Measurements from ENCODE around the gene SIRT5. TPM values are rescaled to one million over a fixed set of nuclear protein-coding genes. Genes with fewer than 3 reads are reported as not detected.
A peak's percentile ranks its signal among the peaks of the same experiment; 100 is the strongest.

Gene SIRT5
- total RNA-seq, 4 donors from 2014 or later = 7.5 to 13.3 (median 11.7) TPM

DNA sequence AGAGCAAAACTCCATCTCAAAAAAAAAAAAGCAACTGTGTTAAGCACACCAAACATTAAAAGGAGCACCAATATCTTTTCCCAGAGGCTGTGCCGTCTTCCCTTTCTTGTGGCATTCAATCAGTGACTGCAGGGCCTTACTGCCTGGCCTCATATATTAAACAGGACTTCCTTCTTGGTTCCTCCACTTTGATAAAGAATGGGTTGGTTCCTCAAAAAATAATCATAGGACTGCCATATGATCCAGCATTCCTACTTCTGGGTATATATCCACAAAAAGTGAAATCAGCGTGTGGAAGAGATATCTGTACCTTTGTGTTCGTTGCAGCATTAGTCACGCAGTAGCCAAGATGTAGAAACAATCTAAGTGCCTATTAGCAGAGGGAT, 46.7 kb upstream of the SIRT5 start:
- H3K4me1 ChIP-seq = peaks cover 0 to 13% (median 6%) of the 10 kb centered on the region in 4 donors
- peak overlapping the region in 2 of 4 donors; percentile 57 to 79 for H3K27ac ChIP-seq
- no peak for DNase-seq (ENCODE audit: low spot score in 2 of 2)
- no peaks in the 10 kb centered on the region for H3K27me3 ChIP-seq
- no peaks in the 10 kb centered on the region for H3K36me3 ChIP-seq
- TF ChIP-seq EP300 (IDR thresholded peaks at IDR 0.05) = peak; percentile 20 to 50
- TF ChIP-seq, protein P1, sequence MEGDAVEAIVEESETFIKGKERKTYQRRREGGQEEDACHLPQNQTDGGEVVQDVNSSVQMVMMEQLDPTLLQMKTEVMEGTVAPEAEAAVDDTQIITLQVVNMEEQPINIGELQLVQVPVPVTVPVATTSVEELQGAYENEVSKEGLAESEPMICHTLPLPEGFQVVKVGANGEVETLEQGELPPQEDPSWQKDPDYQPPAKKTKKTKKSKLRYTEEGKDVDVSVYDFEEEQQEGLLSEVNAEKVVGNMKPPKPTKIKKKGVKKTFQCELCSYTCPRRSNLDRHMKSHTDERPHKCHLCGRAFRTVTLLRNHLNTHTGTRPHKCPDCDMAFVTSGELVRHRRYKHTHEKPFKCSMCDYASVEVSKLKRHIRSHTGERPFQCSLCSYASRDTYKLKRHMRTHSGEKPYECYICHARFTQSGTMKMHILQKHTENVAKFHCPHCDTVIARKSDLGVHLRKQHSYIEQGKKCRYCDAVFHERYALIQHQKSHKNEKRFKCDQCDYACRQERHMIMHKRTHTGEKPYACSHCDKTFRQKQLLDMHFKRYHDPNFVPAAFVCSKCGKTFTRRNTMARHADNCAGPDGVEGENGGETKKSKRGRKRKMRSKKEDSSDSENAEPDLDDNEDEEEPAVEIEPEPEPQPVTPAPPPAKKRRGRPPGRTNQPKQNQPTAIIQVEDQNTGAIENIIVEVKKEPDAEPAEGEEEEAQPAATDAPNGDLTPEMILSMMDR (IDR thresholded peaks at IDR 0.05) = no peak
- 86% methylated on average over 4 of the region's 4 CpGs for WGBS, 2 donors
- H3K4me3 ChIP-seq = no peak overlapping the region
- H3K9me3 ChIP-seq = no peaks in the 10 kb centered on the region

DNA sequence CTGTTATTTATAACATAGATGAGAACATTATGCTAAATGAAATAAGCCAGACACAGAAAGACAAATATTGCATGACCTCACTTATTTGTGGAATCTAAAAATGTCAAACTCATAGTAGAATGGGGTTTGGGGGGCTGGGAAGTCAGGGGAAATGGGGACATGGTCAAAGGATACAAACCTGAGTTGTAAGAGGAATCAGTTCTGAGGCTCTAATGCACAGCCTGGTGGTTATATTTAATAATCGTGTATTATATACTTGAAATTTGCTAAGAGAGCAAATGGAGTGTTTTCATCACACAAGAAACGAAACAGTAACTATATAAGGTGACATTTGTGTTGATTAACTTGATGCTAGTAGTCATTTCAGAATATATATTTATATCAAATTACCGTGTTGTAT, 46.2 kb upstream of the SIRT5 start:
- Histone ChIP-seq H3K27me3 (no peaks in the 10 kb centered on the region), H3K27ac (no peak overlapping the region), H3K4me1 (peaks cover 0 to 13% (median 6%) of the 10 kb centered on the region in 4 donors), H3K36me3 (no peaks in the 10 kb centered on the region), H3K9me3 (no peaks in the 10 kb centered on the region), H3K4me3 (no peak overlapping the region)
- 62 to 63% methylated on average over 3 of the region's 3 CpGs for WGBS, 2 donors
- TF ChIP-seq, protein P1 (IDR thresholded peaks at IDR 0.05) = peak in 1 of 5 experiments; percentile 22
- no peak for TF ChIP-seq POLR2A (IDR thresholded peaks at IDR 0.05)
- DNase-seq (ENCODE audit: low spot score in 2 of 2) = no peak

DNA sequence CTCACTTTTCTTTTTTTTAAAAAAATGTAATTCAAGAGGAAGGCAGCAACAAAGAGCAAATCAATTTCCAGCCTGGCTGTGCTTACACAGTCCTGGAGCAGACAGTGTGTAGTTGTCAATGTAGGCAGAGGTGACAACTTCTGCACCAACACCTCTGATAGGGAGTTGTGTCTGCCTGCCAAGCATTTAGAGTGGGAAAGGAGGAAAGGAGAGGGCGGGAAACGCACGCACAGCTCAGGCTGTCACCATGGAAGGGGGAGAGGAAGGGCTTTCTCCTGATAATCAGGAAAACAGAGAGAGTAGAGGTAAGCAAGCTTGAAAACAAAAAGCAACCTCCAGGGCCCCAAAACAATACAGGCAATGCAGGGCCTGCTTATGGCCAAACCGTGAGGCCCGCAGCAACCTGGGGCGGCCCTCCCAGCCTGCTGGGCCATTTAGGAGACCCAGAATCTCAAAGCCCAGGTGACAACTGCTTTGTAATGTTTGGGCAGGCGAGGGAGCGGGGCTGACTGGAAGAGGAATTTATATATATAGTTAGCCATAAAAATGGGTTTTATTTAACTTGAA, 45.5 kb upstream of the SIRT5 start:
- Histone ChIP-seq H3K36me3 (no peaks in the 10 kb centered on the region), H3K9me3 (no peaks in the 10 kb centered on the region), H3K4me3 (no peak overlapping the region), H3K27ac (no peak overlapping the region), H3K27me3 (no peaks in the 10 kb centered on the region), H3K4me1 (peaks cover 0 to 13% (median 6%) of the 10 kb centered on the region in 4 donors)
- TF ChIP-seq EP300 (IDR thresholded peaks at IDR 0.05) = no peak
- TF ChIP-seq POLR2A (IDR thresholded peaks at IDR 0.05) = no peak
- TF ChIP-seq, protein P1 (IDR thresholded peaks at IDR 0.05) = no peak
- 84 to 89% methylated on average over 7 of the region's 8 CpGs for WGBS, 2 donors
- DNase-seq (ENCODE audit: low spot score in 2 of 2) = no peak

DNA sequence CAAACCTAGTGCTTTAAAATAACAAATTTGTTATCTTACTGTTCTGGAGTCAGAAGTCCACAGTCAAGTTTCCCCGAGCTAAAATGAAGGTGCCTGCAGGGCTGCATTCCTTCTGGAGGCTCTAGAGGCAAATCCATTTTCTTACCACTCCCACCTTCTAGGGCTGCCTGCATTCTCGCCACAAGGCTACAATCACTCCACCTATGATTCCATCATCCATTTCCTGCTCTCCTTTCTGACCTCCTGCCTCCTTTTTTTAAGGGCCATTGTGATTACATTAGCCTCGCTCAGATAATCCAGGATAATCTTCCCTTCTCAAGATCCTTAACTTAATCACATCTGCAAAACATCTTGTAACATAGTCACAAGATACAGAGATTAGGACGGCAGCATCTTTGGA, 42.4 kb upstream of the SIRT5 start:
- DNase-seq (ENCODE audit: low spot score in 2 of 2) = no peak
- H3K4me1 ChIP-seq = peaks cover 0 to 5% (median 1%) of the 10 kb centered on the region in 4 donors
- no peaks in the 10 kb centered on the region for H3K9me3 ChIP-seq
- no peak overlapping the region for H3K4me3 ChIP-seq
- WGBS, 2 donors = 59 to 75% methylated on average over 4 of the region's 4 CpGs
- H3K27me3 ChIP-seq = no peaks in the 10 kb centered on the region
- no peaks in the 10 kb centered on the region for H3K36me3 ChIP-seq
- TF ChIP-seq EP300 (IDR thresholded peaks at IDR 0.05) (no peak), POLR2A (IDR thresholded peaks at IDR 0.05) (no peak)
- TF ChIP-seq, protein P1 (IDR thresholded peaks at IDR 0.05) = no peak
- H3K27ac ChIP-seq = no peak overlapping the region

DNA sequence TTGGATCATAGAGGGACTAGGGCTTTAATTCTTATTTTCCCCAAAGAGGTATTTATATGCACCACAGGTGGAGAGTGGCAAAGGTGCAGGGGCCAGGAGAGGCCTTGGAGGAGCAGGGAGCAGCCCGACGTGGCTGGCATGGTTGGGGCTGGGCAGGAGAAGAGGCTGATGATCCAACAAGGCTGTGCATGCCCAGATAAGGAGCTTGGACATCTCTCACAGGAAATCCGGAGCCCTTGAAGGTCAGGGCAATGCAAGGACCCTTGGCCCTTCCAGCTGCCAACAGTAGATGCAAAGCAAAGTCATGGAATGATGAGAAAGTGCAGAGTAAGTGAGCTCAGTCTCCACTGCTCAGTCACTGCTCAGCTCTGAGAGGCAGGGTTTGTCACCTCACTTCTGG, 39.9 kb upstream of the SIRT5 start:
- DNase-seq (ENCODE audit: low spot score in 2 of 2) = no peak
- Histone ChIP-seq H3K4me3 (no peak overlapping the region), H3K9me3 (no peaks in the 10 kb centered on the region), H3K36me3 (no peaks in the 10 kb centered on the region), H3K27me3 (no peaks in the 10 kb centered on the region), H3K4me1 (no peaks in the 10 kb centered on the region), H3K27ac (no peak overlapping the region)
- TF ChIP-seq POLR2A (IDR thresholded peaks at IDR 0.05) (no peak), EP300 (IDR thresholded peaks at IDR 0.05) (no peak)
- TF ChIP-seq, protein P1 (IDR thresholded peaks at IDR 0.05) = no peak
- 65 to 74% methylated on average over 3 of the region's 3 CpGs for WGBS, 2 donors

Measured in tibial nerve (tissue), 4 donors.